Heart left ventricle (tissue), 16 donors: ENCODE results near the gene ZNF341. TPM values are rescaled to one million over a fixed set of nuclear protein-coding genes. Genes with fewer than 3 reads are reported as not detected.
A peak's percentile ranks its signal among the peaks of the same experiment; 100 is the strongest.

ENCODE experiments used
- ATAC-seq, 4 donors: fragments of 200-7000 bp; cut with Tn5 transposase; one replicate each; pipeline ENCODE4 v1.9.1; 2020 to 2022; ENCODE audit warnings: moderate library complexity in 4 of 4, mild to moderate bottlenecking in 3 of 4, moderate number of reproducible peaks in 1 of 4
- DNase-seq, 5 donors: peaks; one replicate each; pipeline ENCODE4 v3.0.0-alpha.2; 2020
- H3K27ac ChIP-seq, 12 donors: fragments of 200-600 bp; sonication (generic) in 4 of 12; one replicate each; pipeline versions ENCODE4 v1.5.0 to v1.8.0; 2016 to 2022; ENCODE audit warnings: mild to moderate bottlenecking in 2 of 12
- H3K27me3 ChIP-seq, 9 donors: fragments of 200-600 bp; sonication (generic) in 2 of 9; one replicate each; pipeline versions ENCODE4 v1.5.1 to v1.8.0; 2016 to 2022; ENCODE audit warnings: mild to moderate bottlenecking in 3 of 9
- H3K36me3 ChIP-seq, 9 donors: fragments of 200-600 bp; sonication (generic) in 2 of 9; one replicate each; pipeline versions ENCODE4 v1.5.0 to v1.8.0; 2018 to 2022; ENCODE audit warnings: mild to moderate bottlenecking in 2 of 9
- H3K4me1 ChIP-seq, 12 donors: fragments of 200-600 bp; sonication (generic) in 4 of 12; one replicate each; pipeline versions ENCODE4 v1.5.0 to v1.8.0; 2016 to 2022; ENCODE audit warnings: mild to moderate bottlenecking in 3 of 12
- H3K4me3 ChIP-seq, 12 donors: fragments of 200-600 bp; sonication (generic) in 4 of 12; one replicate each; pipeline versions ENCODE4 v1.5.0 to v1.8.0; 2017 to 2022; ENCODE audit warnings: mild to moderate bottlenecking in 9 of 12, moderate library complexity in 4 of 12
- H3K9me3 ChIP-seq, 12 donors: fragments of 200-600 bp; sonication (generic) in 4 of 12; one replicate each; pipeline versions ENCODE4 v1.5.0 to v1.8.0; 2016 to 2022; ENCODE audit warnings: mild to moderate bottlenecking in 1 of 12
- POLR2A ChIP-seq, 2 donors: fragments of 450-650 bp; IDR thresholded peaks; one replicate each; pipeline ENCODE4 v1.6.1; 2017; ENCODE audit warnings: antibody characterized with exemption in 2 of 2, mild to moderate bottlenecking in 2 of 2, moderate library complexity in 2 of 2
- WGBS, 4 donors: extraction: QIAGEN DNeasy Blood & Tissue Kit in 2 of 4; methylation state at CpG; one replicate each; pipeline versions ENCODE4 v1.1.5 to v1.1.7; 2013 to 2018; 5-methylcytosine and 5-hydroxymethylcytosine counted together
- intact Hi-C, 10 donors: fragments of 100-400 bp; cut with DNase I; formaldehyde crosslinking; loops; one replicate each; pipeline versions ENCODE4 v1.11.1 to v1.14.2; 2022
- polyA plus RNA-seq, 2 donors: library from polyadenylated mRNA; stranded (reverse); fragments of 200-250 nt; gene quantifications; one replicate each; pipeline ENCODE4 v1.2.3, GENCODE V29; 2013
- total RNA-seq, 9 donors: library from RNA; depleted of rRNA in 2 of 9; stranded (reverse); fragments of >200 nt in 2 of 9; fragmentation: NEBNext Ultra II Directional in 3 of 9; extraction: Animal tissue kit (Norgen Biotek cat#: 25700) in 3 of 9; gene quantifications; one replicate each; pipeline versions ENCODE4 v1.1.0 to v1.2.4, GENCODE V29; 2016 to 2023
- TF ChIP-seq, protein P1 (sequence below), 12 donors: fragments of 200-600 bp; sonication (generic) in 4 of 12; IDR thresholded peaks; one replicate each; pipeline versions ENCODE4 v1.5.0 to v1.8.0; 2018 to 2022; ENCODE audit warnings: antibody characterized with exemption in 12 of 12, mild to moderate bottlenecking in 5 of 12
- donor health status: ischemic (EF 13 %, LVEDD 7.1; RV severe dilation, severe dysfunction).
- donor health status: healthy with polysubstance abuse.
- donor health status: DM: no; HTN: yes; CAD: no.
- donor health status: DM: no; HTN: no; CAD: no.
- donor health status: ischemic (EF 25% LVEDD 6.9; RV normal size, moderate dysfunction).
- donor health status: ischemic (EF 25% LVEDD 5.7; RV mildly dilated, moderate dysfunction).
- donor health status: healthy.
- donor health status: DM: yes; HTN: yes; CAD: no.
- donor health status: ischemic (EF 35%, LVEDD 5.7; RV mildly dilated, moderate dysfunction).
- donor health status: nonischemic (EF 11% LVEDD 7.7; RV severe dilation, severe dysfunction).
- donor health status: DM: yes; HTN: yes; CAD: no.
- donor health status: PGD.
- donor health status: ischemic (EF 29% LVEDD 5.4; RV normal size, mild dysfunction).
- donor health status: nonischemic (EF 23%, LVEDD 6.1; RV moderate dilation, normal function).

The ZNF341 gene
- total and polyA plus RNA-seq, 11 donors: 1.2 to 3.3 (median 1.7) TPM

- Histone ChIP-seq H3K27ac (no peak overlapping the region), H3K27me3 (no peaks in the 10 kb centered on the region), H3K4me1 (peaks cover 0 to 9% (median 0%) of the 10 kb centered on the region in 12 donors), H3K9me3 (no peaks in the 10 kb centered on the region), H3K4me3 (no peak overlapping the region), H3K36me3 (peaks cover 0 to 26% (median 17%) of the 10 kb centered on the region in 9 donors)
- DNase-seq (peak; percentile 66 to 75 (median 72)), ATAC-seq (peak; percentile 86 to 96 (median 94))
- WGBS, 4 donors: 29 to 50% (median 42%) methylated on average over 5 of the region's 5 CpGs
- intact Hi-C loops: no loop called here
- TF ChIP-seq POLR2A (IDR thresholded peaks at IDR 0.05): no peak
- TF ChIP-seq, protein P1, sequence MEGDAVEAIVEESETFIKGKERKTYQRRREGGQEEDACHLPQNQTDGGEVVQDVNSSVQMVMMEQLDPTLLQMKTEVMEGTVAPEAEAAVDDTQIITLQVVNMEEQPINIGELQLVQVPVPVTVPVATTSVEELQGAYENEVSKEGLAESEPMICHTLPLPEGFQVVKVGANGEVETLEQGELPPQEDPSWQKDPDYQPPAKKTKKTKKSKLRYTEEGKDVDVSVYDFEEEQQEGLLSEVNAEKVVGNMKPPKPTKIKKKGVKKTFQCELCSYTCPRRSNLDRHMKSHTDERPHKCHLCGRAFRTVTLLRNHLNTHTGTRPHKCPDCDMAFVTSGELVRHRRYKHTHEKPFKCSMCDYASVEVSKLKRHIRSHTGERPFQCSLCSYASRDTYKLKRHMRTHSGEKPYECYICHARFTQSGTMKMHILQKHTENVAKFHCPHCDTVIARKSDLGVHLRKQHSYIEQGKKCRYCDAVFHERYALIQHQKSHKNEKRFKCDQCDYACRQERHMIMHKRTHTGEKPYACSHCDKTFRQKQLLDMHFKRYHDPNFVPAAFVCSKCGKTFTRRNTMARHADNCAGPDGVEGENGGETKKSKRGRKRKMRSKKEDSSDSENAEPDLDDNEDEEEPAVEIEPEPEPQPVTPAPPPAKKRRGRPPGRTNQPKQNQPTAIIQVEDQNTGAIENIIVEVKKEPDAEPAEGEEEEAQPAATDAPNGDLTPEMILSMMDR (IDR thresholded peaks at IDR 0.05): no peak
Measured at GRCh38 chr20:33702861-33703260, 28.9 kb upstream of the ZNF341 start.

GRCh38 chr20:33703498-33704137 lies 28.2 kb upstream of the ZNF341 start:
- H3K36me3 ChIP-seq: peaks cover 0 to 29% (median 21%) of the 10 kb centered on the region in 9 donors
- H3K27me3 ChIP-seq: no peaks in the 10 kb centered on the region
- ATAC-seq (peak in 2 of 4 donors; percentile 12 to 49), DNase-seq (no peak)
- WGBS, 4 donors: 91 to 96% (median 95%) methylated on average over 8 of the region's 8 CpGs
- H3K27ac ChIP-seq: no peak overlapping the region
- no peaks in the 10 kb centered on the region for H3K9me3 ChIP-seq
- intact Hi-C loops: no loop called here
- no peak overlapping the region for H3K4me3 ChIP-seq
- peaks cover 0 to 9% (median 0%) of the 10 kb centered on the region in 12 donors for H3K4me1 ChIP-seq
- TF ChIP-seq, protein P1 (IDR thresholded peaks at IDR 0.05): no peak
- TF ChIP-seq POLR2A (IDR thresholded peaks at IDR 0.05): no peak

DNA sequence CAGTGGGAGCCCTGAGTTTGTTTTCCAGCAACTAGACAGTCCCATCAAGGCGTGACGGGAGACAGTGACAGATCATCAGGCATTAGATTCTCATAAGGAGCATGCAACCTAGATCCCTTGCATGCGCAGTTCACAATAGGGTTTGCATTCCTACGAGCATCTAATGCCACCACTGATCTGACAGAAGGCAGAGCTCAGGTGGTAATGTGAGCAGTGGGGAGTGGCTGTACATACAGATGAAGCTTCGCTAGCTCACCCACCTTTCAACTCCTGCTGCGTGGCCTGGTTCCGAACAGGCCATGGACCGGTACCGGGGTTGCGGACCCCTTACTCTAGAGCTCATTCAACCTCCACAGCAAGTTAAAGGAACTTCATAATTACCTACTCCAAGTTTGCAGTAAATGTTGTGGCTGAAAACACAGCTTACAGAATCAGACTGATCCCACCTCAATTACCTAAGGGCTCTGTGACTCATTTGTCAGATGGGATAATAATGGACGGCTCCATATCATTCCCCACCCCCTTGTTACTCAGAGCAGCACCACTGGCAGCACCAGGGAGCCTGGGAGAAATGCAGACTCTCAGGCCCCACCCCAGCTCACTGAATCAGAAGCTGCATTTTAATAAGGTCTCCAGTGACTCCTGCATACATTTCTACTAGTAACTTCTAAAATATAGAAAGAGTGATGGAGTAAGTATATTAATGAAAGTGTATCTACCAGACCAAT lies 27.4 kb upstream of the ZNF341 start:
- peaks cover 0 to 29% (median 21%) of the 10 kb centered on the region in 9 donors for H3K36me3 ChIP-seq
- intact Hi-C loops: no loop called here
- H3K4me3 ChIP-seq: no peak overlapping the region
- ATAC-seq (no peak), DNase-seq (no peak)
- TF ChIP-seq, protein P1 (IDR thresholded peaks at IDR 0.05): no peak
- TF ChIP-seq POLR2A (IDR thresholded peaks at IDR 0.05): no peak
- no peaks in the 10 kb centered on the region for H3K27me3 ChIP-seq
- no peak overlapping the region for H3K27ac ChIP-seq
- no peaks in the 10 kb centered on the region for H3K9me3 ChIP-seq
- peaks cover 0 to 9% (median 0%) of the 10 kb centered on the region in 12 donors for H3K4me1 ChIP-seq
- 93 to 98% (median 95%) methylated on average over 11 of the region's 11 CpGs for WGBS, 4 donors

- no peak for TF ChIP-seq POLR2A (IDR thresholded peaks at IDR 0.05)
- TF ChIP-seq, protein P1 (IDR thresholded peaks at IDR 0.05): no peak
Measured at GRCh38 chr20:33707668-33708067, 24.1 kb upstream of the ZNF341 start.

More at GRCh38 chr20:33707668-33708067, 24.1 kb upstream of the ZNF341 start:
- H3K9me3 ChIP-seq: no peaks in the 10 kb centered on the region
- H3K4me3 ChIP-seq: no peak overlapping the region
- no peak for ATAC-seq
- H3K36me3 ChIP-seq: peaks cover 0 to 52% (median 41%) of the 10 kb centered on the region in 9 donors
- peaks cover 0 to 5% (median 0%) of the 10 kb centered on the region in 12 donors for H3K4me1 ChIP-seq
- H3K27ac ChIP-seq: no peak overlapping the region
- WGBS, 4 donors: 88 to 93% (median 90%) methylated on average over 11 of the region's 11 CpGs
- no peak for DNase-seq
- intact Hi-C loops: no loop called here
- no peaks in the 10 kb centered on the region for H3K27me3 ChIP-seq
